ENCODE data around the gene C4orf50. TPM values are rescaled to one million over a fixed set of nuclear protein-coding genes. Genes with fewer than 3 reads are reported as not detected.

Gene C4orf50
- total and polyA plus RNA-seq, 11 donors = 0.05 to 0.11 TPM; not detected in 9

- Histone ChIP-seq H3K4me3 (no peak overlapping the region), H3K27ac (no peak overlapping the region), H3K36me3 (no peaks in the 10 kb centered on the region), H3K4me1 (no peaks in the 10 kb centered on the region), H3K9me3 (no peaks in the 10 kb centered on the region), H3K27me3 (peaks cover 0 to 45% (median 3%) of the 10 kb centered on the region in 9 donors)
- TF ChIP-seq POLR2A (IDR thresholded peaks at IDR 0.05) (no peak), CTCF (IDR thresholded peaks at IDR 0.05) (no peak)
- intact Hi-C loops (cut with DNase I) = no loop called here
- ATAC-seq = no peak
- WGBS, 4 donors = 77 to 84% (median 80%) methylated on average over 5 of the region's 5 CpGs
- no peak for DNase-seq
Observed at GRCh38 chr4:6041800-6042199, 23.6 kb upstream of the C4orf50 start.

GRCh38 chr4:6038711-6039110 lies 20.5 kb upstream of the C4orf50 start:
- no peak overlapping the region for H3K4me3 ChIP-seq
- H3K36me3 ChIP-seq = no peaks in the 10 kb centered on the region
- no peak overlapping the region for H3K27ac ChIP-seq
- TF ChIP-seq CTCF (IDR thresholded peaks at IDR 0.05) (no peak), POLR2A (IDR thresholded peaks at IDR 0.05) (no peak)
- intact Hi-C loops (cut with DNase I) = no loop called here
- H3K9me3 ChIP-seq = no peaks in the 10 kb centered on the region
- peaks cover 0 to 14% (median 0%) of the 10 kb centered on the region in 9 donors for H3K27me3 ChIP-seq
- ATAC-seq (no peak), DNase-seq (no peak)
- no peaks in the 10 kb centered on the region for H3K4me1 ChIP-seq
- WGBS, 4 donors = 67 to 100% (median 75%) methylated on average over 1 to 8 of the region's 8 CpGs

GRCh38 chr4:6035786-6036185 lies 17.6 kb upstream of the C4orf50 start:
- Histone ChIP-seq H3K4me3 (no peak overlapping the region), H3K36me3 (no peaks in the 10 kb centered on the region), H3K9me3 (no peaks in the 10 kb centered on the region), H3K27ac (no peak overlapping the region), H3K27me3 (peaks cover 0 to 5% (median 0%) of the 10 kb centered on the region in 9 donors), H3K4me1 (no peaks in the 10 kb centered on the region)
- intact Hi-C loops (cut with DNase I) = no loop called here
- WGBS, 4 donors = 90 to 97% (median 91%) methylated on average over 6 to 16 of the region's 16 CpGs
- DNase-seq = no peak
- TF ChIP-seq CTCF (IDR thresholded peaks at IDR 0.05) = no peak
- no peak for ATAC-seq

- intact Hi-C loops (cut with DNase I) = no loop called here
- no peaks in the 10 kb centered on the region for H3K36me3 ChIP-seq
- no peak for ATAC-seq
- whole genome bisulfite sequencing, 4 donors = 68 to 90% (median 76%) methylated on average over 4 of the region's 4 CpGs
- peaks cover 0 to 6% (median 0%) of the 10 kb centered on the region in 9 donors for H3K27me3 ChIP-seq
- no peak for DNase-seq
- H3K9me3 ChIP-seq = no peaks in the 10 kb centered on the region
- TF ChIP-seq CTCF (IDR thresholded peaks at IDR 0.05) (no peak), POLR2A (IDR thresholded peaks at IDR 0.05) (no peak)
- no peak overlapping the region for H3K27ac ChIP-seq
- no peaks in the 10 kb centered on the region for H3K4me1 ChIP-seq
- no peak overlapping the region for H3K4me3 ChIP-seq
Observed at GRCh38 chr4:6033381-6033780, 15.2 kb upstream of the C4orf50 start.

Data from heart left ventricle (tissue), 16 donors.